OCI-LY7 (cell line): ENCODE data around the gene MAP3K3.

Source experiments
- CTCF ChIP-seq: fragments of 200-600 bp; sonication (generic); conservative IDR thresholded peaks from 2 replicates; pipeline ENCODE4 v1.5.1; 2014; ENCODE audit warnings: mild to moderate bottlenecking, antibody characterized with exemption, low read length, moderate library complexity, mixed read lengths
- EZH2phosphoT487 ChIP-seq: fragments of 200-600 bp; sonication (generic); IDR thresholded peaks from 2 replicates; pipeline ENCODE4 v1.6.1; 2018; ENCODE audit warnings: low read depth, borderline replicate concordance, mild to moderate bottlenecking, mixed run types, antibody characterized with exemption, low read length, moderate library complexity, mixed read lengths

DNA sequence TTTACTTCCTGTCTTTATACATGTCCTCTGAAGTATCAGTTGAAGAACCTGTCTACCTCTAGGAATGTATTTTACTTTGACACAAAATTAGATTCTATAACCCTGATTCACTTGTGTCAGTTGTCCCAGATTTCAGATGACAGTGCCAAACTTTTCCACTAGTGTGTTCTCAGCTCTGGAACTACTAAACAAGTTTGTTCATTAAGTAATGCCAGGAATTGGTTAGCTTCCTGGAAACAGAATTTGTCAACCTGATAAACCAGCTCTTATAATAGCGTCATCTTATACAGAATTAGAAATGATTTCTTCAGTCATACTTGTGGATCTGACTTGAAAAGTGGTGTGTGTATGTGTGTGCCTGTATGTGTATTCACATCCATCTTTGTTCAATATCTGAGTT is 7.4 kb downstream of the MAP3K3 start:
- TF ChIP-seq CTCF: no peak
- no peak for TF ChIP-seq EZH2phosphoT487
